Mesendoderm (in vitro differentiated cells): ENCODE measurements around the gene CALCB.

Source experiments
- DNase-seq: peaks from one replicate; pipeline ENCODE4 v3.0.0; 2013
- H2AK5ac ChIP-seq: 2 replicates; pipeline ENCODE4 v1.6.1; 2013; ENCODE audit warnings: low read length, inconsistent platforms
- H2BK120ac ChIP-seq: 2 replicates; pipeline ENCODE4 v1.6.1; 2013; ENCODE audit warnings: low read depth, mild to moderate bottlenecking, low read length, moderate library complexity, mixed read lengths
- H2BK15ac ChIP-seq: replicated peaks from 2 replicates; pipeline ENCODE4 v1.6.1; 2013; ENCODE audit warnings: low read depth, mild to moderate bottlenecking, moderate library complexity
- H2BK5ac ChIP-seq: 2 replicates; pipeline ENCODE4 v1.6.1; 2013; ENCODE audit warnings: low read length, inconsistent platforms
- H3K18ac ChIP-seq: 2 replicates; pipeline ENCODE4 v1.6.1; 2013; ENCODE audit warnings: mild to moderate bottlenecking, low read length, mixed read lengths
- H3K23ac ChIP-seq: one replicate; pipeline ENCODE4 v1.6.1; 2013; ENCODE audit warnings: low read length
- H3K27ac ChIP-seq: 2 replicates; pipeline ENCODE4 v1.5.1; 2013; ENCODE audit warnings: low read depth, mild to moderate bottlenecking, inconsistent platforms, low read length, moderate library complexity
- H3K27me3 ChIP-seq: 2 replicates; pipeline ENCODE4 v1.6.1; 2013; ENCODE audit warnings: low read length, control low read depth, mild to moderate bottlenecking, inconsistent platforms; ENCODE audit not compliant: insufficient read depth, poor library complexity
- H3K36me3 ChIP-seq: 2 replicates; pipeline ENCODE4 v1.6.1; 2013; ENCODE audit warnings: low read length, inconsistent platforms; ENCODE audit not compliant: control insufficient read depth, insufficient read depth
- H3K4ac ChIP-seq: one replicate; pipeline ENCODE4 v1.6.1; 2013; ENCODE audit warnings: low read depth, mild to moderate bottlenecking, low read length, moderate library complexity
- H3K4me1 ChIP-seq: 2 replicates; pipeline ENCODE4 v1.6.1; 2013; ENCODE audit warnings: low read depth, low read length, inconsistent platforms; ENCODE audit not compliant: control insufficient read depth
- H3K4me2 ChIP-seq: 2 replicates; pipeline ENCODE4 v1.6.1; 2013; ENCODE audit warnings: low read length
- H3K4me3 ChIP-seq: 2 replicates; pipeline ENCODE4 v1.5.1; 2013; ENCODE audit warnings: mild to moderate bottlenecking, low read length
- H3K56ac ChIP-seq: one replicate; pipeline ENCODE4 v1.6.1; 2013; ENCODE audit warnings: low read length
- H3K79me1 ChIP-seq: 2 replicates; pipeline ENCODE4 v1.6.1; 2013; ENCODE audit warnings: low read length, inconsistent platforms
- H3K79me2 ChIP-seq: 2 replicates; pipeline ENCODE4 v1.6.1; 2013; ENCODE audit warnings: mild to moderate bottlenecking, low read length; ENCODE audit not compliant: control insufficient read depth, insufficient read depth
- H3K9ac ChIP-seq: 2 replicates; pipeline ENCODE4 v1.6.1; 2013; ENCODE audit warnings: low read length, inconsistent platforms
- H4K5ac ChIP-seq: one replicate; pipeline ENCODE4 v1.6.1; 2013; ENCODE audit warnings: low read length
- H4K8ac ChIP-seq: one replicate; pipeline ENCODE4 v1.6.1; 2013; ENCODE audit warnings: low read depth, mild to moderate bottlenecking, control low read depth, low read length, moderate library complexity
- WGBS: extraction: QIAGEN DNeasy Blood & Tissue Kit; methylation state at CpG from one replicate; pipeline ENCODE4 v1.1.7; 2013; ENCODE audit warnings: low lambda C conversion rate, missing lambda C conversion rate; ENCODE audit not compliant: insufficient coverage; ENCODE audit errors: extremely low coverage; 5-methylcytosine and 5-hydroxymethylcytosine counted together

Gene CALCB

DNA sequence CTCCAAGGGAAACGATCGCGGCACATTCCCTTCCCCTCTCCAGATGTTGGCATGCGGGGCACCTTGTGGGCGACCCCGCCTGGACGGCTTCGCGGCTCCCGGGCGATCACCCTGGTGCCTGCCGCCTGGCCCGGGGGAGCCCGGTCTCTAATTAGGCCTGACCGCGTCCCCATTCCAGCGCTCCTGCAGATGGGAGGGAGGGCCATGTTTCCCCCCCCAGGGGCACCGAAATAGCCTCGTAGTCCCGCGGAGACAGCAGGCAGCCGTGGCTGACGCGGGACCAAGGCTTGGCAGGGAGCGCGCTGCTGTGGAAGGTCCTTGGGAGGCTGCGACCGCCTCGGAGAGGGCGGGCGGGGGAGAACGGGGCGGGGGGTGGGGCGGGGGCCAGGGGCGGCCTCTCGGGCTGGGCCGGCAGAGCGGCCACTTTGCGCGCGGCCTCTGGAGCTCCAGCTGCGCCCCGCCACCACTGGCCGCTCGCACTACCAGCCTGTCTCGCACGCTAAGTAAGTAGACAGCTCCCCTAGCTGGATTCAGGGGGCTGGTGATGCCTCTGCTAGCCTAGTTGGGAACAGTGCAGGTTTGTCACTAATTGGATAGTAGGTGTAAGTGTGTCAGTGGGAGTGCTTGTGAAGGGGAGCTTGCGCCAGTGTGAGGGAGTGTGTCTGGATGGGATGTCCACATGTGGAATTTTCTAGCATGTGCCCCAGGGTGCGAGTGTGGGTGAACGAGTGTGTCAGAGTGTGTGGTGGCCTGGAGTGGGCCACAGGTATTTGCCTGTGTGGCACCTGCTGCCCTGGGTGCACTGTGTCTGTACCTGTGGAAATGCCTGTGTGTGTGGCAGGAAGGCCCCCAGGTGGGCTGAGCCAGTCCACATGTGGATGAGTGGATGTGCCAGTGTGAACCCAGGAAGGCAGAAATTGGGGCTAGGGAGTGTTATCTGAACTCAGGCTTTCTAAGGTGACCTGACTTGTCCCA, 41.4 kb downstream of the CALCB start, which contains the start of gene INSC:
INSC (plus strand) TSS at position 423 of the 975 bp plus-strand sequence. CDS start 34,252 bp downstream, outside the sequence.
- peak; percentile 33 for DNase-seq
- Histone ChIP-seq H3K23ac (peak within 1 kb of the TSS; percentile 29), H3K4me2 (peak within 1 kb of the TSS; percentile 61), H3K79me2 (no peaks in the 10 kb centered on the region), H3K4ac (no peak within 1 kb of the TSS), H3K4me3 (no peak within 1 kb of the TSS), H3K27ac (no peak within 1 kb of the TSS), H3K18ac (no peak within 1 kb of the TSS), H2BK5ac (no peak within 1 kb of the TSS), H3K9ac (peak within 1 kb of the TSS; percentile 54), H2AK5ac (no peak within 1 kb of the TSS), H3K4me1 (no peaks in the 10 kb centered on the region), H4K8ac (no peak within 1 kb of the TSS), H4K5ac (no peak within 1 kb of the TSS), H3K56ac (peak within 1 kb of the TSS; percentile 73), H2BK15ac (no peak within 1 kb of the TSS), H3K79me1 (no peaks in the 10 kb centered on the region), H2BK120ac (no peak within 1 kb of the TSS), H3K36me3 (no peaks in the 10 kb centered on the region), H3K27me3 (peaks cover 4% of the 10 kb centered on the region)
- no CpG with 5 or more reads among the region's 50 CpGs for WGBS

DNA sequence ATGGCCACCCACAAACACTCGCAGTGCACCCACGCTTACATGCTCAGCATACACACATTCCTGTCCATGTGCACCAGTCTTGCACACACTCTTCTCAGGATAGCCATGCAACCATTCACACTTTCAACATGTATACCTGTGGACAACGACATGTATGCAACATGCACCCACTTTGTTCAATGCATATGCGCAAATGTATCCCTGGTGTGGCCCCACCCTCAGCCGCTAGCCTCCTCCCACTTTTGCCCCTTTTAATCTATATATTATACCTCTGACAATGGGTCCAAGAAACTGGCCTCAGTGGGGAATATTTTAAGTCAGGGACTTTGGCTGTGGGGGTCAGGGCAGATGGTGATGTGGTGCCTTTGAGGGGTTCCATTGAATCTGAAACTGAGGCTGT, 42.3 kb downstream of the CALCB start:
- Histone ChIP-seq H3K79me2 (no peaks in the 10 kb centered on the region), H3K36me3 (no peaks in the 10 kb centered on the region), H3K4ac (no peak overlapping the region), H4K8ac (no peak overlapping the region), H3K27ac (no peak overlapping the region), H3K18ac (no peak overlapping the region), H3K23ac (no peak overlapping the region), H2BK120ac (no peak overlapping the region), H3K4me3 (no peak overlapping the region), H3K79me1 (no peaks in the 10 kb centered on the region), H4K5ac (no peak overlapping the region), H3K56ac (no peak overlapping the region), H3K27me3 (peaks cover 4% of the 10 kb centered on the region), H2AK5ac (no peak overlapping the region), H2BK15ac (no peak overlapping the region), H2BK5ac (no peak overlapping the region), H3K4me2 (no peak overlapping the region), H3K9ac (no peak overlapping the region), H3K4me1 (no peaks in the 10 kb centered on the region)
- no CpG with 5 or more reads among the region's 5 CpGs for WGBS
- no peak for DNase-seq

DNA sequence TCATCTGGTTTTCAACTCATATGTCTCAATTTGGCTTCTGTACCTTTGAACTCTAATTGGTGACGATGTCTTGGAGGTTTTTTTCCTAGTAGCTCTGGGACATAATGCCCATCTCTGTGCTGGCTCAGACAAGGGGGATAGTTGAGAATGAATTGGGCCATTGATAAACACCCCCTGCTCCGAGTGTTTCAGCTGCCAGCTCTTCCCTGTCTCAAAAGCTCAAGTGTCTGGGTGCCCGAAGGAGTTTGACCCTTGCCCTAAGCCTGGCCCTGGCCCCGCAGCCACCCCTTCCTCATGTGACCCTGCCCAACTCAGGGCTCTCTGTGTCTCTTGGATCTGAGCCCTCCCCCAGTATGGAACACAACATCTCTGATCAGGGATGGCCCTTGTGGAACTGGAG, 44.4 kb downstream of the CALCB start:
- Histone ChIP-seq H4K5ac (no peak overlapping the region), H3K23ac (no peak overlapping the region), H3K79me2 (no peaks in the 10 kb centered on the region), H3K4me3 (no peak overlapping the region), H2AK5ac (no peak overlapping the region), H4K8ac (no peak overlapping the region), H3K56ac (no peak overlapping the region), H2BK5ac (no peak overlapping the region), H3K4me1 (no peaks in the 10 kb centered on the region), H3K4ac (no peak overlapping the region), H3K27ac (no peak overlapping the region), H3K27me3 (peaks cover 4% of the 10 kb centered on the region), H3K18ac (no peak overlapping the region), H3K4me2 (no peak overlapping the region), H2BK15ac (no peak overlapping the region), H3K79me1 (no peaks in the 10 kb centered on the region), H3K9ac (no peak overlapping the region), H2BK120ac (no peak overlapping the region), H3K36me3 (no peaks in the 10 kb centered on the region)
- DNase-seq = no peak
- WGBS = no CpG with 5 or more reads among the region's 4 CpGs

DNA sequence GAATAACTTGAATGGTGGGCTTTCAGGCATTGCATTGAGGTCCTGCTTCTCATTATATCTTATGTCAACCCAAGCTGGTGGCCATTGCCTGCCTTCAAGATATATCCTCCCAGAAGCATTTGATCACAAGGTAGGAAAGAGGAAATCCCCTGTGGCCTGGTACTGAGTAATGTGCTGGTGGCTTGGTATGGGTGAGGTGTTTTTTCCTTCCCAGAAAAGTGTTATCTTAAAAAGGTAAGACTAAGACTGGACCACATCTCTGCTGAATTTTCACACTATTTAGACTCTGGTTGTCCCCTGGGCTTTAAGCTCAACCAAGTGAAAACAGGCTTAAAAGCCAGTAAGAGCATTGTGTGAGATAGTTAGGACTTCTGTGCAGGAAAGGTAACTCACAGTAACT, 45.0 kb downstream of the CALCB start:
- Histone ChIP-seq H3K4ac (no peak overlapping the region), H3K56ac (no peak overlapping the region), H2BK5ac (no peak overlapping the region), H2AK5ac (no peak overlapping the region), H2BK15ac (no peak overlapping the region), H3K79me2 (no peaks in the 10 kb centered on the region), H2BK120ac (no peak overlapping the region), H4K8ac (no peak overlapping the region), H3K23ac (no peak overlapping the region), H3K4me3 (no peak overlapping the region), H3K4me1 (no peaks in the 10 kb centered on the region), H4K5ac (no peak overlapping the region), H3K79me1 (no peaks in the 10 kb centered on the region), H3K36me3 (no peaks in the 10 kb centered on the region), H3K9ac (no peak overlapping the region), H3K4me2 (no peak overlapping the region), H3K27me3 (peaks cover 4% of the 10 kb centered on the region), H3K27ac (no peak overlapping the region), H3K18ac (no peak overlapping the region)
- no peak for DNase-seq

DNA sequence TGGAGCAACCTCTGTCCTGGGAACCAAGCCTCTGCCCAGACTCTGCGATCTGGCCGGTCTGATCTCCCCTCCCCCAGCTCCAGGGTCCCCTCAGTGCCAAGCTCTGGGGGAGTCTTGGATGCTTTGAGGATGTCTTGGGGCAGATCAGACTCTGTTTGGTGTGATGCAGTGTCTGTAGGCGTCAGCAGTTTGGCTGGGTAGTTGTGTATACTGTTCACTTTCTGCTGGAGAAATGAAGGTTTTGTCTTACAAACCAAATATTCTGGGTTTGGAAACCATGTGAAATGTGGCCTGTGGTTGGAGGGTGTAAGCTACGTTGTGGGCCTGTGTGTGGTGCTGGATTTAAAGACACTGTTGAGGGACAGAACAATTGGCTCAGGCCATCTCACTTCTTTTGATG, 46.0 kb downstream of the CALCB start:
- no peak for DNase-seq
- Histone ChIP-seq H3K18ac (no peak overlapping the region), H3K4me3 (no peak overlapping the region), H2BK5ac (no peak overlapping the region), H3K4me2 (no peak overlapping the region), H3K9ac (no peak overlapping the region), H4K5ac (no peak overlapping the region), H2AK5ac (no peak overlapping the region), H3K27ac (no peak overlapping the region), H3K79me2 (no peaks in the 10 kb centered on the region), H3K36me3 (no peaks in the 10 kb centered on the region), H4K8ac (no peak overlapping the region), H3K56ac (no peak overlapping the region), H3K4ac (no peak overlapping the region), H3K27me3 (peaks cover 4% of the 10 kb centered on the region), H2BK15ac (no peak overlapping the region), H3K4me1 (no peaks in the 10 kb centered on the region), H3K23ac (no peak overlapping the region), H2BK120ac (no peak overlapping the region), H3K79me1 (no peaks in the 10 kb centered on the region)
- no CpG with 5 or more reads among the region's 4 CpGs for WGBS
